K562 (cell line): ENCODE measurements around the gene NR2F1. TPM values are rescaled to one million over a fixed set of nuclear protein-coding genes. Genes with fewer than 3 reads are reported as not detected.

Experiments
- ATAC-seq: fragments of 200-7000 bp; cut with Tn5 transposase; 3 replicates; pipeline ENCODE4 v1.9.1; 2020; ENCODE audit warnings: moderate library complexity
- BruUV-seq: library from RNA; stranded (reverse); fragments of 400-500 nt; replicated peaks from 2 replicates; lab custom pipeline; 2021; lab: Mats Ljungman, UMichigan
- CTCF ChIA-PET: fragments of 300-600 bp; formaldehyde crosslinking; extraction: SDS; loops from one replicate; lab custom pipeline; 2021; ENCODE audit warnings: low intra/inter-chr PET ratio; lab: Yijun Ruan, JAX
- POLR2A ChIA-PET: fragments of 300-600, 350-650 bp; sonication (Branson Sonifier 250); formaldehyde crosslinking; extraction: SDS; loops from one replicate; lab custom pipeline; 2021; ENCODE audit warnings: antibody characterized with exemption, inconsistent platforms; lab: Yijun Ruan, JAX
- DNase-seq, 4 experiments: peaks; one replicate each; pipeline versions ENCODE4 v3.0.0 to v3.0.0-alpha.2; 2011 to 2018; ENCODE audit warnings: low spot score in 3 of 4, mixed read lengths in 3 of 4; ENCODE audit errors: extremely low read depth in 1 of 4
- FAIRE-seq: peaks from 2 replicates; lab custom pipeline; 2011; peaks lifted over from hg19 to GRCh38; lab: Jason Lieb, UNC
- H2AFZ ChIP-seq: 2 replicates; pipeline ENCODE4 v1.6.0; 2011; ENCODE audit warnings: low read depth, low read length, control low read depth, inconsistent platforms
- H3K27ac ChIP-seq: fragments of 200-600 bp; 3 replicates; pipeline ENCODE4 v1.8.0; 2011; ENCODE audit warnings: low read depth, mild to moderate bottlenecking, control low read depth, inconsistent platforms, low read length, moderate library complexity, mixed read lengths; ENCODE audit errors: extremely low read depth
- H3K27me3 ChIP-seq, 2 experiments: fragments of 300-600 bp in 1 of 2; 2 replicates in 1 of 2; 3 replicates in 1 of 2; pipeline versions ENCODE4 v1.6.0 to v1.8.0; 2011; ENCODE audit warnings: inconsistent platforms in 2 of 2, low read length in 2 of 2, mild to moderate bottlenecking in 1 of 2, mixed read lengths in 1 of 2, moderate library complexity in 1 of 2; ENCODE audit not compliant: control insufficient read depth in 2 of 2, insufficient read depth in 2 of 2
- H3K36me3 ChIP-seq: fragments of 300-600 bp; 3 replicates; pipeline ENCODE4 v1.8.0; 2011; ENCODE audit warnings: mild to moderate bottlenecking, low read length, inconsistent platforms; ENCODE audit not compliant: control insufficient read depth, insufficient read depth
- H3K4me1 ChIP-seq, 2 experiments: fragments of 200-600 bp in 1 of 2; replicated peaks in 1 of 2; 2 replicates in 1 of 2; 3 replicates in 1 of 2; pipeline versions ENCODE4 v1.5.1 to v1.8.0; 2011; ENCODE audit warnings: inconsistent platforms in 2 of 2, low read length in 2 of 2, mild to moderate bottlenecking in 1 of 2, mixed read lengths in 1 of 2, moderate library complexity in 1 of 2; ENCODE audit not compliant: control insufficient read depth in 2 of 2, insufficient read depth in 2 of 2
- H3K4me2 ChIP-seq: 2 replicates; pipeline ENCODE4 v1.6.1; 2011; ENCODE audit warnings: low read length, control low read depth, inconsistent platforms, mixed read lengths; ENCODE audit not compliant: insufficient read depth
- H3K4me3 ChIP-seq: fragments of 200-600 bp; sonication (generic), shearing (Covaris generic); 2 replicates; pipeline ENCODE4 v1.5.1; 2016; ENCODE audit warnings: control low read depth, inconsistent platforms
- H3K79me2 ChIP-seq: fragments of 200-600 bp; 3 replicates; pipeline ENCODE4 v1.8.0; 2011; ENCODE audit warnings: low read length, inconsistent platforms; ENCODE audit not compliant: control insufficient read depth, insufficient read depth
- H3K9ac ChIP-seq, 2 experiments: 2 replicates each; pipeline versions ENCODE4 v1.6.0 to v1.6.1; 2011; ENCODE audit warnings: low read depth in 2 of 2, low read length in 2 of 2, control low read depth in 1 of 2, inconsistent platforms in 1 of 2, mild to moderate bottlenecking in 1 of 2, mixed read lengths in 1 of 2; ENCODE audit not compliant: insufficient read depth in 1 of 2
- H3K9me1 ChIP-seq: one replicate; pipeline ENCODE4 v1.6.0; 2011; ENCODE audit warnings: inconsistent platforms, mild to moderate bottlenecking, low read length, moderate library complexity; ENCODE audit not compliant: control insufficient read depth, insufficient read depth
- H3K9me3 ChIP-seq: replicated peaks from 2 replicates; pipeline ENCODE4 v1.5.1; 2011; ENCODE audit warnings: low read depth, low read length, inconsistent platforms; ENCODE audit not compliant: control insufficient read depth, insufficient read depth
- H4K20me1 ChIP-seq: replicated peaks from 2 replicates; pipeline ENCODE4 v1.6.1; 2011; ENCODE audit warnings: low read length, inconsistent platforms, mixed read lengths; ENCODE audit not compliant: control insufficient read depth, insufficient read depth
- CREB1 ChIP-seq, 2 experiments: sonication (generic) in 1 of 2; formaldehyde crosslinking in 1 of 2; IDR thresholded peaks; 2 replicates each; pipeline versions ENCODE4 v1.6.1 to v1.8.0; 2012 to 2022; ENCODE audit warnings: inconsistent platforms in 1 of 2, mild to moderate bottlenecking in 1 of 2, missing genetic modification reagents in 1 of 2, moderate library complexity in 1 of 2
- HDAC2 ChIP-seq: fragments of 450-650 bp; IDR thresholded peaks from 2 replicates; pipeline ENCODE4 v1.6.1; 2016; ENCODE audit warnings: mild to moderate bottlenecking
- HMG20B ChIP-seq: fragments of 250-450 bp; sonication (Bioruptor Pico); IDR thresholded peaks from 2 replicates; pipeline ENCODE4 v1.5.0; 2021; ENCODE audit warnings: mild to moderate bottlenecking
- TARDBP ChIP-seq: fragments of 450-650 bp; IDR thresholded peaks from 2 replicates; pipeline ENCODE4 v1.6.1; 2016
- ZNF696 ChIP-seq: fragments of 250-450 bp; sonication (Bioruptor Pico); conservative IDR thresholded peaks from 2 replicates; pipeline ENCODE4 v1.4.0; 2020; ENCODE audit warnings: mild to moderate bottlenecking, moderate library complexity
- ZSCAN29 ChIP-seq: fragments of 450-650 bp; IDR thresholded peaks from 2 replicates; pipeline ENCODE4 v1.6.1; 2017
- WGBS: fragments of 100-300 bp; shearing (Covaris generic); methylation state at CpG from one replicate; pipeline ENCODE4 v1.1.6; 2016; ENCODE audit warnings: low coverage, mixed read lengths; ENCODE audit not compliant: insufficient coverage; ENCODE audit errors: missing lambda C conversion rate; 5-methylcytosine and 5-hydroxymethylcytosine counted together
- in situ Hi-C: fragments of 300-500 bp; cut with MboI; formaldehyde crosslinking; loops from 4 replicates; pipeline ENCODE4 v1.15.0; 2018; ENCODE audit warnings: inconsistent platforms, mixed read lengths
- intact Hi-C: fragments of 100-400 bp; cut with micrococcal nuclease; formaldehyde crosslinking; loops from 2 replicates; pipeline ENCODE4 v1.14.2; 2022
- polyA plus RNA-seq, 8 experiments: library from polyadenylated mRNA; depleted of rRNA in 4 of 8; stranded (reverse) in 5 of 8; unstranded in 3 of 8; fragments of >200 nt; fragmentation: Nextera tagmentation in 2 of 8; fragmentation: Illumina TruSeq in 1 of 8; extraction: Ambion mirVana in 2 of 8; extraction: Trizol in 1 of 8; gene quantifications; 2 replicates each; pipeline versions ENCODE4 v1.2.1 to v1.2.3, GENCODE V29; 2011 to 2014; ENCODE audit warnings: inconsistent platforms in 1 of 8, missing spikeins in 1 of 8
- total RNA-seq, 7 experiments: library from RNA; depleted of rRNA in 6 of 7; stranded (reverse); fragments of >200 nt in 6 of 7; fragmentation: Illumina TruSeq in 2 of 7; extraction: Trizol in 2 of 7; gene quantifications; 2 replicates each; pipeline versions ENCODE4 v1.2.1 to v1.2.3, GENCODE V29; 2011 to 2021; ENCODE audit warnings: low replicate concordance in 1 of 7
- TF ChIP-seq, protein P1 (sequence below): fragments of 250-450 bp; sonication (Bioruptor Pico); IDR thresholded peaks from 2 replicates; pipeline ENCODE4 v1.4.0; 2020; ENCODE audit warnings: mild to moderate bottlenecking, moderate library complexity, borderline replicate concordance
- TF ChIP-seq, protein P2 (sequence below): fragments of 450-650 bp; IDR thresholded peaks from 2 replicates; pipeline ENCODE4 v1.7.1; 2018; ENCODE audit warnings: mild to moderate bottlenecking, low read depth; ENCODE audit not compliant: partially characterized antibody
- TF ChIP-seq, protein P3 (sequence below): fragments of 250-450 bp; sonication (Bioruptor Pico); IDR thresholded peaks from 2 replicates; pipeline ENCODE4 v1.8.0; 2022; ENCODE audit warnings: moderate library complexity, mild to moderate bottlenecking, inconsistent platforms

NR2F1 gene
- total and polyA plus RNA-seq, 9 of the 15 experiments (the other 6 are each of a cell fraction or from before 2014, with no cell fraction given) = 0.18 TPM; not detected in 8

DNA sequence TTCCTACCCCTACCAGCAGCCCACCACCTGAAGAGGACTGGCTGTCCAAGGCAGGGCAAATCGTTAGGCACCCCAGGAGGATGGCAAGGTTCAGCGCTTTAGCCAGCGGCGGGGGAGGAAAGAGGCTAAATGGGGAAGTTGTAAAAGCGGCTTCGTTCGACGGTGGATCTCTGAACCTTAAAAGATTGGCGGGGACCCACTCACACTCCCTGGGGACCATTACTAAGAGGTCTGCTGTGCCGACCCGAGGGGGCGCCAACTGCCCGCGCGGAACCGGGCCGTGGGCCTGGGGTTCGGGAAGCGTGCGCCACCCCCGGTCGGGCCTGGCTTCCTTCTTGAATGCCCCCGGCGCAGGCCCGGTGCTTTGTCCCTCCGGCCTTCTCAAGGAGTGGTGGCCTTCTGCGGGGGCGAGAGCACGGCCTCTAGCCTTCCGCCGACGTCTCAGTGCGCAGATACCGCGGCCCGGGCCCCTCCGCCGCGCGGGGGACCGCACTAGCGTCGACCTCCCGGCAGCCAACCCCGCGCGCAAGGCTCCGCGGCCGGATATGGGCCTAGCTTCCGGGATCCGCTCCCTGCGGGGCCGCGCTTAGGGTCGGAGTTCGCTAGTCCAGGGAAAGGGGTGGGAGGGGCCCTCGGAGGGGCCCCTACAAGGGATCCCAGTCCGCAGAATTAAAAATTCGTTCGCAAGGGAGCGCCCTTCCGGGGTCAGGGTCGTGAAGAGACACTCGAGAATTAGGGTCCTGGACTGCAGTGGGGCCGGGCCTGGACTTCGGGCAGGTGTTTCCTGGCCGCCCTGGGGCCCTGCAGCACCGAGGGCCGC, 12.5 kb upstream of the NR2F1 start (continued):
- TF ChIP-seq, protein P1, sequence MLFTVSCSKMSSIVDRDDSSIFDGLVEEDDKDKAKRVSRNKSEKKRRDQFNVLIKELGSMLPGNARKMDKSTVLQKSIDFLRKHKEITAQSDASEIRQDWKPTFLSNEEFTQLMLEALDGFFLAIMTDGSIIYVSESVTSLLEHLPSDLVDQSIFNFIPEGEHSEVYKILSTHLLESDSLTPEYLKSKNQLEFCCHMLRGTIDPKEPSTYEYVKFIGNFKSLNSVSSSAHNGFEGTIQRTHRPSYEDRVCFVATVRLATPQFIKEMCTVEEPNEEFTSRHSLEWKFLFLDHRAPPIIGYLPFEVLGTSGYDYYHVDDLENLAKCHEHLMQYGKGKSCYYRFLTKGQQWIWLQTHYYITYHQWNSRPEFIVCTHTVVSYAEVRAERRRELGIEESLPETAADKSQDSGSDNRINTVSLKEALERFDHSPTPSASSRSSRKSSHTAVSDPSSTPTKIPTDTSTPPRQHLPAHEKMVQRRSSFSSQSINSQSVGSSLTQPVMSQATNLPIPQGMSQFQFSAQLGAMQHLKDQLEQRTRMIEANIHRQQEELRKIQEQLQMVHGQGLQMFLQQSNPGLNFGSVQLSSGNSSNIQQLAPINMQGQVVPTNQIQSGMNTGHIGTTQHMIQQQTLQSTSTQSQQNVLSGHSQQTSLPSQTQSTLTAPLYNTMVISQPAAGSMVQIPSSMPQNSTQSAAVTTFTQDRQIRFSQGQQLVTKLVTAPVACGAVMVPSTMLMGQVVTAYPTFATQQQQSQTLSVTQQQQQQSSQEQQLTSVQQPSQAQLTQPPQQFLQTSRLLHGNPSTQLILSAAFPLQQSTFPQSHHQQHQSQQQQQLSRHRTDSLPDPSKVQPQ (CRISPR knock-in tag) = no peak
- TF ChIP-seq ZNF696 (CRISPR knock-in tag) = no peak
- TF ChIP-seq HMG20B (CRISPR knock-in tag) = no peak
- no peak for TF ChIP-seq CREB1 (IDR thresholded peaks at IDR 0.05)
- no peak for TF ChIP-seq CREB1 (CRISPR knock-in tag; IDR thresholded peaks at IDR 0.05)
- TF ChIP-seq, all 486 proteins: peak for 0

DNA sequence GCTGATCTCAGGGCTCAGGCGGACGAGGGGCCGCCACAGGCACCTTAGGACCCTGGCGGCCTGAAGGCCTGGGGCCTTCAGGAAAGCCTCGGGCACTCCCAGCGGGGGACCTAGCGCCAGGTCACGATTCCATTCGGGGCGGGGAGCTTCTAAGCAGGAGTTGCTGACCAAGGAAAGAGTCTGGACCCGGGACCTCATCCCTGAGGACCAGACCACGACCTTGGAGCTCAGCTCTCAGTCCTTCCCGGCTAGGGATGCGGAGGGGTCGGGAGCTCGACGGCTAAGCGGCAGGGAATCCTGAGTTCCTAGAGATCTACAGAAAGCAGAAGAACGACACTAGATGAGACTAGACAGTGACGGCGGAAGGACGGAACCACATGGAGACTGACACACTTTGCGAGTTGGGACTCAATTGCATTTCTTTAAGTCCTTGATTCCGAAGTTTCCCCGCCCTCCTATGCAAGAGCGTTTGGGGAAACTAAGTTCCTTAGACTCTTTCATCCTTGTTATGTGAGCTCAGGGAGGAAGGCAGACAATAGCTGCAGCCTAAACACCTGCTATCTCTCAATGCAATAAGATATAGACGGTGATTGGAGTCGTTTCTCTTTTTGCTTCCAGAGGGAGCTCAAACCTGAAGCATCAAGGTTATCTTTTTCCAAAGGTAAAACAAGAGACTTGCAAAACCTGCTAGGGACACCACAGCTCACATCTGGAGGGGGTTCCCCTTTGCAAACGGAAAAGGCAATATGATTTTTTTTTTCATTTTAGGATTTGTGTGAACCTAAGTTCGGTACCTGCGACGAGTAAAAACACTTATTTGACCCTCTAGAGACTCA, 11.7 kb upstream of the NR2F1 start:
- WGBS = 10% methylated on average over 31 of the region's 32 CpGs
- Histone ChIP-seq H3K9me1 (no peaks in the 10 kb centered on the region), H3K27ac (no peak overlapping the region), H3K27me3 (peaks cover 0 to 30% of the 10 kb centered on the region in 2 experiments; a peak in 2 of 5 replicates), H3K36me3 (no peaks in the 10 kb centered on the region), H3K4me3 (no peak overlapping the region), H3K9me3 (no peaks in the 10 kb centered on the region), H4K20me1 (no peaks in the 10 kb centered on the region), H3K79me2 (no peaks in the 10 kb centered on the region), H2AFZ (no peak overlapping the region), H3K4me1 (no peaks in the 10 kb centered on the region; a peak in 1 of 5 replicates), H3K9ac (no peak overlapping the region), H3K4me2 (no peak overlapping the region)
- ChIA-PET POLR2A (interaction anchor here (0.6 kb wide), 1 partner anchor 1254 kb away, joined by 3 read pairs; no protein-coding TSS in a partner anchor), CTCF (no interaction called here)
- no peak for DNase-seq
- BruUV-seq = no TSS peak
- FAIRE-seq = no peak
- in situ Hi-C loops (no loop called here), intact Hi-C loops (no loop called here)
- no peak for ATAC-seq
- TF ChIP-seq, protein P2, sequence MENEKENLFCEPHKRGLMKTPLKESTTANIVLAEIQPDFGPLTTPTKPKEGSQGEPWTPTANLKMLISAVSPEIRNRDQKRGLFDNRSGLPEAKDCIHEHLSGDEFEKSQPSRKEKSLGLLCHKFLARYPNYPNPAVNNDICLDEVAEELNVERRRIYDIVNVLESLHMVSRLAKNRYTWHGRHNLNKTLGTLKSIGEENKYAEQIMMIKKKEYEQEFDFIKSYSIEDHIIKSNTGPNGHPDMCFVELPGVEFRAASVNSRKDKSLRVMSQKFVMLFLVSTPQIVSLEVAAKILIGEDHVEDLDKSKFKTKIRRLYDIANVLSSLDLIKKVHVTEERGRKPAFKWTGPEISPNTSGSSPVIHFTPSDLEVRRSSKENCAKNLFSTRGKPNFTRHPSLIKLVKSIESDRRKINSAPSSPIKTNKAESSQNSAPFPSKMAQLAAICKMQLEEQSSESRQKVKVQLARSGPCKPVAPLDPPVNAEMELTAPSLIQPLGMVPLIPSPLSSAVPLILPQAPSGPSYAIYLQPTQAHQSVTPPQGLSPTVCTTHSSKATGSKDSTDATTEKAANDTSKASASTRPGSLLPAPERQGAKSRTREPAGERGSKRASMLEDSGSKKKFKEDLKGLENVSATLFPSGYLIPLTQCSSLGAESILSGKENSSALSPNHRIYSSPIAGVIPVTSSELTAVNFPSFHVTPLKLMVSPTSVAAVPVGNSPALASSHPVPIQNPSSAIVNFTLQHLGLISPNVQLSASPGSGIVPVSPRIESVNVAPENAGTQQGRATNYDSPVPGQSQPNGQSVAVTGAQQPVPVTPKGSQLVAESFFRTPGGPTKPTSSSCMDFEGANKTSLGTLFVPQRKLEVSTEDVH = no peak
- TF ChIP-seq HDAC2 = no peak
- no peak for TF ChIP-seq ZSCAN29
- no peak for TF ChIP-seq TARDBP
- TF ChIP-seq, protein P3, sequence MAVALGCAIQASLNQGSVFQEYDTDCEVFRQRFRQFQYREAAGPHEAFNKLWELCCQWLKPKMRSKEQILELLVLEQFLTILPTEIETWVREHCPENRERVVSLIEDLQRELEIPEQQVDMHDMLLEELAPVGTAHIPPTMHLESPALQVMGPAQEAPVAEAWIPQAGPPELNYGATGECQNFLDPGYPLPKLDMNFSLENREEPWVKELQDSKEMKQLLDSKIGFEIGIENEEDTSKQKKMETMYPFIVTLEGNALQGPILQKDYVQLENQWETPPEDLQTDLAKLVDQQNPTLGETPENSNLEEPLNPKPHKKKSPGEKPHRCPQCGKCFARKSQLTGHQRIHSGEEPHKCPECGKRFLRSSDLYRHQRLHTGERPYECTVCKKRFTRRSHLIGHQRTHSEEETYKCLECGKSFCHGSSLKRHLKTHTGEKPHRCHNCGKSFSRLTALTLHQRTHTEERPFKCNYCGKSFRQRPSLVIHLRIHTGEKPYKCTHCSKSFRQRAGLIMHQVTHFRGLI (CRISPR knock-in tag) = no peak
